SK-N-MC (cell line): Measurements from ENCODE around the gene TXK.

Source experiments
- DNase-seq: peaks from one replicate; pipeline ENCODE4 v3.0.0-alpha.2; 2011; ENCODE audit warnings: low read depth, low spot score
- H3K27ac ChIP-seq: fragments of 200-600 bp; sonication (generic); 2 replicates; pipeline ENCODE4 v1.5.1; 2016; ENCODE audit warnings: mixed run types
- H3K36me3 ChIP-seq: fragments of 200-600 bp; sonication (generic); 2 replicates; pipeline ENCODE4 v1.6.1; 2017; ENCODE audit warnings: antibody characterized with exemption, low read length, mixed read lengths; ENCODE audit not compliant: insufficient read depth
- H3K4me3 ChIP-seq: fragments of 200-600 bp; sonication (generic); 2 replicates; pipeline ENCODE4 v1.5.1; 2016
- H3K9ac ChIP-seq: fragments of 200-600 bp; sonication (generic); 2 replicates; pipeline ENCODE4 v1.8.0; 2017; ENCODE audit warnings: mixed run types, mixed read lengths; ENCODE audit not compliant: insufficient read length
- H3K9me3 ChIP-seq: fragments of 200-600 bp; sonication (generic); 2 replicates; pipeline ENCODE4 v1.6.1; 2017; ENCODE audit warnings: low read depth, mild to moderate bottlenecking, antibody characterized with exemption, low read length, moderate library complexity, mixed read lengths
- EZH2 ChIP-seq: fragments of 200-600 bp; sonication (generic); IDR thresholded peaks from one replicate; pipeline ENCODE4 v1.6.1; 2017; ENCODE audit warnings: antibody characterized with exemption
- FOXP2 ChIP-seq: optimal IDR thresholded peaks from 2 replicates; pipeline ENCODE3; 2011; ENCODE audit warnings: mild to moderate bottlenecking, moderate library complexity; ENCODE audit not compliant: insufficient read depth; ENCODE audit errors: extremely low read length, control extremely low read depth
- POLR2AphosphoS5 ChIP-seq: IDR thresholded peaks from 2 replicates; pipeline ENCODE4 v1.6.1; 2012; ENCODE audit warnings: mild to moderate bottlenecking, low read depth, low read length, borderline replicate concordance

The TXK gene

GRCh38 chr4:48033412-48033811 is 100.6 kb downstream of the TXK start:
- no peak for DNase-seq
- Histone ChIP-seq H3K4me3 (no peak overlapping the region), H3K9me3 (no peaks in the 10 kb centered on the region), H3K36me3 (no peaks in the 10 kb centered on the region), H3K9ac (no peak overlapping the region), H3K27ac (no peak overlapping the region)
- TF ChIP-seq FOXP2 (no peak), EZH2 (no peak), POLR2AphosphoS5 (no peak)

GRCh38 chr4:48032721-48033120 is 101.3 kb downstream of the TXK start:
- Histone ChIP-seq H3K27ac (no peak overlapping the region), H3K9me3 (no peaks in the 10 kb centered on the region; the same call in 1 of the 2 replicates), H3K36me3 (no peaks in the 10 kb centered on the region), H3K9ac (no peak overlapping the region), H3K4me3 (no peak overlapping the region)
- TF ChIP-seq FOXP2 (no peak), EZH2 (no peak), POLR2AphosphoS5 (no peak)
- no peak for DNase-seq

- no peak for DNase-seq
- peak overlapping the region; percentile 27; the same call in 1 of the 2 replicates for H3K27ac ChIP-seq
- TF ChIP-seq FOXP2 (no peak), POLR2AphosphoS5 (no peak), EZH2 (no peak)
- H3K36me3 ChIP-seq = no peaks in the 10 kb centered on the region
- no peaks in the 10 kb centered on the region; the same call in 1 of the 2 replicates for H3K9me3 ChIP-seq
- no peak overlapping the region for H3K9ac ChIP-seq
- no peak overlapping the region for H3K4me3 ChIP-seq
Measured at GRCh38 chr4:48031802-48032525, 102.1 kb downstream of the TXK start.

- H3K4me3 ChIP-seq = no peak overlapping the region
- H3K9me3 ChIP-seq = no peaks in the 10 kb centered on the region; the same call in 1 of the 2 replicates
- H3K27ac ChIP-seq = no peak overlapping the region
- DNase-seq = no peak
- no peak overlapping the region for H3K9ac ChIP-seq
- H3K36me3 ChIP-seq = no peaks in the 10 kb centered on the region
- TF ChIP-seq FOXP2 (no peak), EZH2 (no peak), POLR2AphosphoS5 (no peak)
Measured at GRCh38 chr4:48030470-48030869, 103.6 kb downstream of the TXK start.

- Histone ChIP-seq H3K9me3 (no peaks in the 10 kb centered on the region; the same call in 1 of the 2 replicates), H3K27ac (no peak overlapping the region), H3K36me3 (no peaks in the 10 kb centered on the region), H3K4me3 (no peak overlapping the region), H3K9ac (no peak overlapping the region)
- TF ChIP-seq FOXP2 (no peak), EZH2 (no peak), POLR2AphosphoS5 (no peak)
- no peak for DNase-seq
Measured at GRCh38 chr4:48028696-48029095, 105.4 kb downstream of the TXK start.

GRCh38 chr4:48027653-48028052 is 106.4 kb downstream of the TXK start:
- Histone ChIP-seq H3K36me3 (no peaks in the 10 kb centered on the region), H3K4me3 (no peak overlapping the region), H3K27ac (no peak overlapping the region), H3K9ac (no peak overlapping the region), H3K9me3 (no peaks in the 10 kb centered on the region; the same call in 1 of the 2 replicates)
- TF ChIP-seq FOXP2 (no peak), EZH2 (no peak), POLR2AphosphoS5 (no peak)
- DNase-seq = no peak

GRCh38 chr4:48025005-48025404 is 109.0 kb downstream of the TXK start:
- no peak overlapping the region for H3K4me3 ChIP-seq
- no peak overlapping the region for H3K9ac ChIP-seq
- TF ChIP-seq EZH2 (no peak), POLR2AphosphoS5 (no peak), FOXP2 (no peak)
- H3K27ac ChIP-seq = no peak overlapping the region
- no peaks in the 10 kb centered on the region; the same call in 1 of the 2 replicates for H3K9me3 ChIP-seq
- DNase-seq = no peak
- H3K36me3 ChIP-seq = no peaks in the 10 kb centered on the region

- no peak for DNase-seq
- no peak overlapping the region for H3K27ac ChIP-seq
- H3K36me3 ChIP-seq = no peaks in the 10 kb centered on the region
- H3K9ac ChIP-seq = no peak overlapping the region
- TF ChIP-seq EZH2 (no peak), FOXP2 (no peak), POLR2AphosphoS5 (no peak)
- H3K4me3 ChIP-seq = no peak overlapping the region
- H3K9me3 ChIP-seq = no peaks in the 10 kb centered on the region; the same call in 1 of the 2 replicates
Measured at GRCh38 chr4:48024522-48024921, 109.5 kb downstream of the TXK start.

- H3K27ac ChIP-seq = no peak overlapping the region
- no peaks in the 10 kb centered on the region for H3K9me3 ChIP-seq
- H3K9ac ChIP-seq = no peak overlapping the region
- TF ChIP-seq POLR2AphosphoS5 = no peak
- TF ChIP-seq FOXP2 = no peak
- no peak for TF ChIP-seq EZH2
- H3K36me3 ChIP-seq = no peaks in the 10 kb centered on the region
- DNase-seq = no peak
- no peak overlapping the region for H3K4me3 ChIP-seq
Measured at GRCh38 chr4:48022192-48022799, 111.8 kb downstream of the TXK start.
